Measurements from ENCODE around the gene CDC42BPB. TPM values are rescaled to one million over a fixed set of nuclear protein-coding genes. Genes with fewer than 3 reads are reported as not detected.

The CDC42BPB gene
- total RNA-seq, 1 experiment from 2014 or later = 103 TPM

- no peak overlapping the region for H2BK120ac ChIP-seq (ENCODE audit: low read depth, low read length, poor library complexity, severe bottlenecking)
- no peak overlapping the region for H3K4me3 Mint-ChIP-seq
- H3K18ac ChIP-seq (ENCODE audit: insufficient read length, low read depth, low read length) = no peak overlapping the region
- H3K27me3 ChIP-seq (ENCODE audit: insufficient read depth, low read length) = no peaks in the 10 kb centered on the region
- no peak overlapping the region for H4K5ac ChIP-seq (ENCODE audit: insufficient read length, low read depth, low read length)
- no peak overlapping the region for H3K4ac ChIP-seq (ENCODE audit: low read depth, low read length)
- no peak overlapping the region for H2BK15ac ChIP-seq (ENCODE audit: low read depth, low read length)
- peaks cover 0 to 4% (median 0%) of the 10 kb centered on the region in 3 experiments; a peak in 1 of 7 replicates for H3K36me3 Mint-ChIP-seq (ENCODE audit: insufficient read depth in 1 of 3, low read depth in 3 of 3)
- H2AFZ ChIP-seq (ENCODE audit: low read length) = no peak overlapping the region
- no peak overlapping the region for H2AK5ac ChIP-seq (ENCODE audit: insufficient read length, low read length)
- H3K4me1 Mint-ChIP-seq = peaks cover 4 to 6% of the 10 kb centered on the region in 2 experiments; a peak in 3 of 4 replicates
- no peaks in the 10 kb centered on the region for H3K9me3 ChIP-seq (ENCODE audit: control insufficient read depth, low read depth, low read length)
- H3K23me2 ChIP-seq (ENCODE audit: insufficient read length, low read depth, low read length, poor library complexity, severe bottlenecking) = no peaks in the 10 kb centered on the region
- H2BK5ac ChIP-seq (ENCODE audit: insufficient read length, low read length) = no peak overlapping the region
- no peak overlapping the region for H3K9ac ChIP-seq (ENCODE audit: extremely low read depth, insufficient read length, low read length)
- H3K79me2 ChIP-seq (ENCODE audit: insufficient read depth, low read length) = no peaks in the 10 kb centered on the region
- H4K20me1 ChIP-seq (ENCODE audit: control insufficient read depth, insufficient read depth, insufficient read length) = no peaks in the 10 kb centered on the region
- WGBS (ENCODE audit: extremely low coverage, insufficient read length, low lambda C conversion rate) = no CpG with 5 or more reads among the region's 8 CpGs
- no peak overlapping the region for H3K14ac ChIP-seq (ENCODE audit: insufficient read depth, low read length)
- no peak overlapping the region for H3K4me2 ChIP-seq (ENCODE audit: insufficient read depth, insufficient read length, low read length)
- no peak for TF ChIP-seq CTCF (conservative IDR thresholded peaks at IDR 0.05)
- H4K8ac ChIP-seq (replicated peaks; ENCODE audit: insufficient read length, low read depth, low read length) = no peak overlapping the region
- no peak overlapping the region for H2BK20ac ChIP-seq (ENCODE audit: low read depth, low read length, poor library complexity, severe bottlenecking)
- no peak overlapping the region for H3K56ac ChIP-seq (ENCODE audit: insufficient read length, low read depth, low read length)
- DNase-seq = no peak
- H3K9me3 Mint-ChIP-seq = no peaks in the 10 kb centered on the region
- no peak overlapping the region for H3K23ac ChIP-seq (ENCODE audit: insufficient read length, low read depth, low read length)
- H3K27me3 Mint-ChIP-seq (ENCODE audit: low read depth) = no peaks in the 10 kb centered on the region
- no peak overlapping the region for H2BK12ac ChIP-seq (ENCODE audit: insufficient read length, low read depth, low read length)
- H4K91ac ChIP-seq (ENCODE audit: insufficient read length, low read depth, low read length) = no peak overlapping the region
- no peak overlapping the region for H3K27ac ChIP-seq (ENCODE audit: insufficient read length, low read depth, low read length)
- H3K79me1 ChIP-seq (ENCODE audit: insufficient read depth, low read depth, low read length, poor library complexity, severe bottlenecking) = no peaks in the 10 kb centered on the region
- H3K27ac Mint-ChIP-seq = no peak overlapping the region
- H3K4me1 ChIP-seq (ENCODE audit: insufficient read depth, low read length) = no peaks in the 10 kb centered on the region
- H3T11ph ChIP-seq (ENCODE audit: low read length) = no peak overlapping the region
Observed at GRCh38 chr14:102892651-102893050, 164.7 kb downstream of the CDC42BPB start.

Data from H9 (cell line).